Mammary epithelial cell (primary cell): ENCODE results near the gene PDE3B.

ENCODE experiments used
- CTCF ChIP-seq, 2 donors: IDR thresholded peaks in 1 of 2; conservative IDR thresholded peaks in 1 of 2; 2 replicates each; pipeline ENCODE4 v1.5.1; 2011 to 2012; ENCODE audit warnings: inconsistent platforms in 2 of 2, low read length in 2 of 2, mild to moderate bottlenecking in 2 of 2, control low read depth in 1 of 2, low read depth in 1 of 2; ENCODE audit not compliant: insufficient read depth in 1 of 2; ENCODE audit errors: extremely low read depth in 1 of 2
- EZH2 ChIP-seq: IDR thresholded peaks from 2 replicates; pipeline ENCODE4 v1.6.1; 2012; ENCODE audit warnings: low read length, inconsistent platforms, borderline replicate concordance

GRCh38 chr11:14748090-14748489 is 104.5 kb downstream of the PDE3B start:
- TF ChIP-seq CTCF (conservative IDR thresholded peaks at IDR 0.05 in 1 of 2, IDR thresholded peaks at IDR 0.05 in 1 of 2; ENCODE audit: extremely low read depth in 1 of 2, insufficient read depth in 1 of 2, low read depth in 1 of 2, low read length in 2 of 2) (no peak), EZH2 (no peak)
